ENCODE data around the gene CSNK1G2. TPM values are rescaled to one million over a fixed set of nuclear protein-coding genes. Genes with fewer than 3 reads are reported as not detected.

The CSNK1G2 gene
- 32.7 and 39.0 TPM in 2 replicates for total RNA-seq

GRCh38 chr19:1941146-1942077 lies at the start of gene CSNK1G2:
Gene CSNK1G2 (plus strand): TSS chr19:1941172. CDS start chr19:1969773, 28,601 bp downstream.

GRCh38 chr19:1905110-1905862 lies 35.7 kb upstream of the CSNK1G2 start, which contains the start of the genes ADAT3 and SCAMP4:
Gene ADAT3 (plus strand): TSS chr19:1905399. CDS start chr19:1912048, 6,649 bp downstream.
Gene SCAMP4 (plus strand): TSS chr19:1905399. CDS start chr19:1915020, 9,621 bp downstream.

GRCh38 chr19:2015608-2015950 lies 74.6 kb downstream of the CSNK1G2 start, which contains the start of gene BTBD2:
Gene BTBD2 (minus strand): TSS chr19:2015714. CDS start chr19:2015703, 11 bp downstream.

Other genes starting within 250 kb of the CSNK1G2 start
- gene ONECUT3, start 187.7 kb upstream of the CSNK1G2 start, total RNA-seq, result not detected in 2 replicates
- 3.2 and 3.3 TPM in 2 replicates for gene ATP8B3, start 128.9 kb upstream of the CSNK1G2 start, total RNA-seq
- 7.5 and 8.5 TPM in 2 replicates for gene REXO1, start 92.7 kb upstream of the CSNK1G2 start, total RNA-seq
- 8.8 and 10.7 TPM in 2 replicates for gene KLF16, start 77.6 kb upstream of the CSNK1G2 start, total RNA-seq
- 81.1 and 88.8 TPM in 2 replicates for gene ABHD17A, start 55.7 kb upstream of the CSNK1G2 start, total RNA-seq
- gene ADAT3, start 35.8 kb upstream of the CSNK1G2 start, total RNA-seq, result 4.9 and 5.3 TPM in 2 replicates
- 112 and 131 TPM in 2 replicates for gene SCAMP4, start 35.8 kb upstream of the CSNK1G2 start, total RNA-seq
- gene BTBD2, start 74.5 kb downstream of the CSNK1G2 start, total RNA-seq, result 91.3 and 97.8 TPM in 2 replicates
- 86.6 and 102 TPM in 2 replicates for gene MKNK2, start 110.1 kb downstream of the CSNK1G2 start, total RNA-seq
- 31.0 and 34.4 TPM in 2 replicates for gene MOB3A, start 155.2 kb downstream of the CSNK1G2 start, total RNA-seq
- 0.62 and 1.3 TPM in 2 replicates for gene IZUMO4, start 155.7 kb downstream of the CSNK1G2 start, total RNA-seq
- gene AP3D1, start 210.4 kb downstream of the CSNK1G2 start, total RNA-seq, result 79.8 and 87.5 TPM in 2 replicates
- 6.4 and 6.6 TPM in 2 replicates for gene DOT1L, start 222.8 kb downstream of the CSNK1G2 start, total RNA-seq